ENCODE measurements around the gene ATG7.
"Not testable (repeated sequence)": the region's sequence is repeated elsewhere in the genome, so short reads cannot be mapped to it uniquely, and the experiment has no call there.

ATG7 gene

GRCh38 chr3:11462673-11463072 lies 190.5 kb downstream of the ATG7 start:
- not testable (repeated sequence) for DNase-seq (ENCODE audit: low read depth in 3 of 3)

- no peak for DNase-seq (ENCODE audit: low read depth in 3 of 3)
Observed at GRCh38 chr3:11463591-11463990, 191.4 kb downstream of the ATG7 start.

GRCh38 chr3:11464356-11464755 lies 192.2 kb downstream of the ATG7 start:
- no peak for DNase-seq (ENCODE audit: low read depth in 3 of 3)

GRCh38 chr3:11465744-11466616 lies 193.8 kb downstream of the ATG7 start:
- DNase-seq (ENCODE audit: low read depth in 3 of 3) = no peak

GRCh38 chr3:11467875-11468274 lies 195.7 kb downstream of the ATG7 start:
- DNase-seq (ENCODE audit: low read depth in 3 of 3) = no peak

- no peak for DNase-seq (ENCODE audit: low read depth in 3 of 3)
Observed at GRCh38 chr3:11470031-11470853, 198.0 kb downstream of the ATG7 start.

- no peak for DNase-seq (ENCODE audit: low read depth in 3 of 3)
Observed at GRCh38 chr3:11475324-11475723, 203.1 kb downstream of the ATG7 start.

GRCh38 chr3:11476735-11477144 lies 204.5 kb downstream of the ATG7 start:
- DNase-seq (ENCODE audit: low read depth in 3 of 3) = no peak

GRCh38 chr3:11477407-11477911 lies 205.3 kb downstream of the ATG7 start:
- DNase-seq (ENCODE audit: low read depth in 3 of 3) = no peak

GRCh38 chr3:11478167-11478566 lies 206.0 kb downstream of the ATG7 start:
- no peak for DNase-seq (ENCODE audit: low read depth in 3 of 3)

- DNase-seq (ENCODE audit: low read depth in 3 of 3) = no peak
Observed at GRCh38 chr3:11479221-11479620, 207.0 kb downstream of the ATG7 start.

- DNase-seq (ENCODE audit: low read depth in 3 of 3) = no peak
Observed at GRCh38 chr3:11480663-11481298, 208.6 kb downstream of the ATG7 start.

GRCh38 chr3:11481556-11481955 lies 209.4 kb downstream of the ATG7 start:
- no peak for DNase-seq (ENCODE audit: low read depth in 3 of 3)

GRCh38 chr3:11482021-11482420 lies 209.8 kb downstream of the ATG7 start:
- no peak for DNase-seq (ENCODE audit: low read depth in 3 of 3)

- not testable (repeated sequence) for DNase-seq (ENCODE audit: low read depth in 3 of 3)
Observed at GRCh38 chr3:11488356-11488755, 216.2 kb downstream of the ATG7 start.

GRCh38 chr3:11494131-11494916 lies 222.1 kb downstream of the ATG7 start:
- no peak for DNase-seq (ENCODE audit: low read depth in 3 of 3)

- no peak for DNase-seq (ENCODE audit: low read depth in 3 of 3)
Observed at GRCh38 chr3:11495948-11496557, 223.9 kb downstream of the ATG7 start.

- no peak for DNase-seq (ENCODE audit: low read depth in 3 of 3)
Observed at GRCh38 chr3:11498177-11498576, 226.0 kb downstream of the ATG7 start.

- DNase-seq (ENCODE audit: low read depth in 3 of 3) = no peak
Observed at GRCh38 chr3:11498646-11499045, 226.4 kb downstream of the ATG7 start.

- DNase-seq (ENCODE audit: low read depth in 3 of 3) = no peak
Observed at GRCh38 chr3:11499144-11499543, 226.9 kb downstream of the ATG7 start.

- not testable (repeated sequence) for DNase-seq (ENCODE audit: low read depth in 3 of 3)
Observed at GRCh38 chr3:11502413-11502812, 230.2 kb downstream of the ATG7 start.
